Eye (tissue), 1 donor: Measurements from ENCODE around the gene RNU6-9.

Experiments
- DNase-seq: peaks from one replicate; pipeline ENCODE4 v3.0.0-alpha.2; 2015

Gene RNU6-9

GRCh38 chr19:937259-937694, 44.0 kb downstream of the RNU6-9 start:
- DNase-seq, result no peak

GRCh38 chr19:938233-938923, 45.1 kb downstream of the RNU6-9 start:
- no peak for DNase-seq

- no peak for DNase-seq
Measured at GRCh38 chr19:939439-939838, 46.2 kb downstream of the RNU6-9 start.

- no peak for DNase-seq
Measured at GRCh38 chr19:939922-940321, 46.6 kb downstream of the RNU6-9 start.

- no peak for DNase-seq
Measured at GRCh38 chr19:940591-941291, 47.5 kb downstream of the RNU6-9 start.

- no peak for DNase-seq
Measured at GRCh38 chr19:941292-942132, 48.2 kb downstream of the RNU6-9 start.

- DNase-seq, result no peak
Measured at GRCh38 chr19:942133-942645, 48.9 kb downstream of the RNU6-9 start.
